T-helper 1 cell (primary cell): ENCODE data around the gene FAM177A1.
A peak's percentile ranks its signal among the peaks of the same experiment; 100 is the strongest.
"Not testable (repeated sequence)": the region's sequence is repeated elsewhere in the genome, so short reads cannot be mapped to it uniquely, and the experiment has no call there.

ENCODE experiments used
- DNase-seq, 5 donors: peaks; one replicate each; pipeline ENCODE4 v3.0.0-alpha.2; 2012 to 2020
- total RNA-seq, 4 donors: gene quantifications; one replicate each; lab custom pipeline; 2026; lab: John Stamatoyannopoulos, UW

Gene FAM177A1, protein sequence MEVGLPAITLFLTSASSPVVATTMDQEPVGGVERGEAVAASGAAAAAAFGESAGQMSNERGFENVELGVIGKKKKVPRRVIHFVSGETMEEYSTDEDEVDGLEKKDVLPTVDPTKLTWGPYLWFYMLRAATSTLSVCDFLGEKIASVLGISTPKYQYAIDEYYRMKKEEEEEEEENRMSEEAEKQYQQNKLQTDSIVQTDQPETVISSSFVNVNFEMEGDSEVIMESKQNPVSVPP
- 54.7 to 87.2 (median 74.4) reads per million in 4 donors for total RNA-seq

DNA sequence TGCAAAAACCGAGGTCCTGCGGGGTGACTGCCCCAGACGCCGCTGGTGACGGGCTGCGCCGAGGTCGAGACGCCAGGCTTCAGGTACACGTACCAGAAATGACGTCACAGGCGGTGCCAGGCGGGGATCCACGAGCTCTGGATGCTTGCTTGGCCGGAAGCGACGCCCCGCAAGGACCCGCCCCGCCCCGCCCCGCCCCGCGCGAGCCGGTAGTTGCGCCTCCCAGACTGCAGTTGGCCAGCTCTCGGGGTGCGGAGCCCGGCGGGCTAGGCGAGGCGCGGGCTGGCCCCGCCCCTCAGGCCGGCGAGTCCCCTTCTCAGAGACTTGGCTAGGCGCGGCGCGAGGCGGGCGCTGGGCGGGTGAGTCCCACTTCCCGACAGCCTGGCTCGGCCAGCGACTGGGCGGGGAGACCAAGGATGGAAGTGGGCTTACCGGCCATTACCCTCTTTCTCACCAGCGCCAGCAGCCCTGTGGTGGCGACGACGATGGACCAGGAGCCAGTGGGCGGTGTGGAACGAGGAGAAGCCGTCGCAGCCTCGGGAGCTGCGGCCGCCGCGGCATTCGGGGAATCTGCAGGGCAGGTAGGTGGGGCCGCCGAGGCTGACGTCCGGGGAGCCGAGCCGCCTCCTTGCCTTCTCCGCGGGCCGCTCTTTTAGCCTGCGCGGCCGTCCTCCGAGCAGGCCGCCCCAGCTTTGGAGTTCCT is at the start of gene FAM177A1:
Gene FAM177A1, plus strand, starts transcription at position 225 of the 703 bp plus-strand sequence. Its CDS starts 192 bp downstream, at position 417.
- DNase-seq, result peak; percentile 99 to 100 (median 100)

DNA sequence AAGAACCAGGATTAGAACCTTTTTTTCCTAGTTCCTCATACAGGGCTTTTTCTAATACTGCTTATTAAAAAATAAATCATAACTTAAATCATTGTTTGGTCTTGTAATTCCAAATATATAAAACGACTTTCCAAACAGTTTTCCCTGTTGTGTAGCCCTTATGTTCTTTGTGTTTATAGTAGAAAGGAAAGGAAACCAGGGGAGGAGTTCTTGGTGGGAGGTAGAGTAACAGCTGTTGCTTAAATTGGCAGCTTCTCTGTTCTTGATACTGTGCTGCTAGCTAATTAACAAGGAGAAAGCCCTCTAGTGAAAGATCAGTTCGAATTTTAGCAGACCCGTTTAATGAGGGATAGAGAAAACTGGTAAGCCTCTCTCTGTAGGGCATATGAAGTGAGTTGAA is 48.3 kb upstream of the FAM177A1 start:
- DNase-seq, result no peak

DNA sequence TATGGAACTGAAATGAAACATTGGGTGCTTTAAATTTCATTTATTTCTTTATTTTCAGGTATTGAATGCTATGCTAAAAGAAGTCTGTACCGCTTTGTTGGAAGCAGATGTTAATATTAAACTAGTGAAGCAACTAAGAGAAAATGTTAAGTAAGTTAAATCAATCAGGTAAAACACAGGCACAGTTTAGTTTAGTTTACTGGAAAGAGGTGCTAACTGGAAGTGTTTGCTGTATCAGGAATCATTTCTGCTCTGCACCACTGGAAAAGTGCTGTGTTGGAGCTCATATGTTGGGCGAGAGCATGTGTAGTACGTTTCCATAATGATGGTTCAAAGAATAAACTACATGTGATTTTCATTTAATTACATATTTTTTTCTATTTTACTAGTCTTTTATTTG is 46.6 kb upstream of the FAM177A1 start:
- no peak for DNase-seq

DNA sequence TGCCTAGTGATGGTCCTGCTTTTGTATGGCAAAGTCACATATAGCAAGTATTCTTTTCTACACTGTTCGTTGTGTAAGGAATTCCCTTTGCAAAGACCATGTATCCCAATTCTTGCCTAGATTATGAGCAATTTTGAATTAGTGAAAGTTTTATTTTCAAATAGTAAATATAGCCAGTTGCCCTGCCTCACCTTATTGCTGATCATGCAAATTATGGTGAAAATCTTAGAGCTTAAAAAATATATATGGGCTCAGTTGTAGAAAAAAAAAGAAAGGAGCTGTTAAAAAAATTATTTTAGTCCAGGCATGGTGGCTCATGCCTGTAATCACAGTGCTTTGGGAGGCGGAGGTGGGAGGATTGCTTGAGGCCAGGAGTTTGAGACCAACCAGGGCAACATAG is 44.5 kb upstream of the FAM177A1 start:
- no peak for DNase-seq

DNA sequence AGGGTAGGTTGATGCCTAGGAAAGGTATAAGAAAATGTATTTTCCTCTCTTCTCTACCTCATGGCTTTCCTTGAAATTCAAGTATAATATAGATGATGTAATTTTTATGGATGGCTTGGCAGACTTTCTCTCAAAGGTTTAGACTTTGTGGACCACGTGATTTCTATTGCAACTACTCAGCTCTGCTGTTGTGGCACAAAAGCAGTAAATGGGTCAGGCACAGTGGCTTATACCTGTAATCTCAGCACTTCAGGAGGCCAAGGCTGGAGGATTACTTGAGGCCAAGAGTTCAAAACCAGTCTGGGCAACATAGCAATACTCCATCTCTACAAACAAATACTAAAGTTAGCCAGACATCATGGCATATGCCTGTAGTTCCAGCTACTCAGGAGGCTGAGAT is 41.2 kb upstream of the FAM177A1 start:
- no peak for DNase-seq

DNA sequence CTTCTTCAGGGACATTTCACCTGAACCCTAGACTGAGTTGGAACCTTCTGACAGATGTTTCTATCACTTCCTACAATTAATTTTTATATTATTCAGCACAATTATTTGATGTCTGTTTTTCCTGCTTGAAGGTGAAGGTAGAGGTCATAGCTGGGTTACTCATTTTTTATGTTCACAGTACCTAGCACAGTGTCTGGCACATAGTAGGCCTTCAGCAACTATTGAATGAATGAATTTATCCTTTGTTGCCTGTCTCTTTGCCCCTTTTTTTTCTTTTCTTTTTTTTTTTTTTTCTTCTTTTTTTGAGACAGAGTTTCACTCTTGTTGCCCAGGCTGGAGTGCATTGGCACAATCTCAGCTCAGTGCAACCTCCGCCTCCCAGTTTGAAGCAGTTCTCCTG is 29.5 kb upstream of the FAM177A1 start:
- no peak for DNase-seq

DNA sequence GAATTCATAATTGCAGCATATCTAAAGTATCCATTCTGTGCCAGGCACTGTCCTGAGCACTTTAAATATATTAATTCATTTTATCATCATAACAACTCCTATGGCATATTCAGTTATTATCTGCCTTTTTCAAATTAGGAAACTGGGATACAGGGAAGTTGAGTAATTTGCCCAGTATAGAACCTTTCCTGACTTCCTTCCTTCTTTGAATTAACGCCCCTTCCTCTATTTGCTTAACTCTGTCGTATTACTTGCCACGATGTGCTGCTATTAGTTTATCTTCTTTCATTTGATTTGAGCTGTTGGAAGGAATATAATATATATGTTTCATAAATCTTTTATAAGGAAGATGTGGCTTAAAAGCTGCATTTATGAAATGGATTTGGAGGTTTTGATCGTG is 25.4 kb upstream of the FAM177A1 start:
- DNase-seq, result no peak

DNA sequence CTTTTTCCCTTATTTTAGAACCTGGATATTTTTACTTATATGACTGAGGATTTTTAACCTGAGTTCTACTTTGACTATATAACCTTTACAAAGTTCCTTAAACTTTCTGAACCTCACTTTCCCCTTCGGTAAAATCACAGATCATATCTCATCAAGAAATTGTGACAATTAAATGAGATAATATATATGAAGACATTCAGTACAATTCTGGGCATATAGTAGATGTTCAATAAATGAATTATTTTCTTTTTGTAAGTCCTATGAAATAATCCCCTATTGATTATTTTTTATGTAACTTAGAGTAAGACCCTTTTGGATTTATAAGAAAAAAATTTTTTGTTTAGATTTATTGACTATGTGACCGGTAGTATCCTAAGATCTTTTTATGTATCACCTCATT is 17.6 kb upstream of the FAM177A1 start:
- DNase-seq, result no peak

DNA sequence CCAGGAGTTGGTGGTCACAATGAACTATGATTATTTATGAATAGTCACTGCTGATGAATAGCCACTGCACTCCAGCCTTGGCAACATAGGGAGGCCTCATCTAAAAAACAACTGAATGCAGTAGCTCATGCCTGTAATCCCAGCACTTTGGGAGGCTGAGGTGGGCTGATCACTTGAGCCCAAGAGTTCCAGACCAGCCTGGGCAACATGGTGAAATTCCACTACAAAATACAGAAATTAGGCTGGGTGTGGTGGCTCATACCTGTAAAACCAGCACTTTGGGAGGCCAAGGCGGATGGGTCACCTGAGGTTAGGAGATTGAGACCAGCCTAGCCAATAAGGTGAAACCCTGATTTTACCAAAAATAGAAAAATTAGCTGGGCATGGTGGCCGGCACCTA is 13.5 kb upstream of the FAM177A1 start:
- no peak for DNase-seq

DNA sequence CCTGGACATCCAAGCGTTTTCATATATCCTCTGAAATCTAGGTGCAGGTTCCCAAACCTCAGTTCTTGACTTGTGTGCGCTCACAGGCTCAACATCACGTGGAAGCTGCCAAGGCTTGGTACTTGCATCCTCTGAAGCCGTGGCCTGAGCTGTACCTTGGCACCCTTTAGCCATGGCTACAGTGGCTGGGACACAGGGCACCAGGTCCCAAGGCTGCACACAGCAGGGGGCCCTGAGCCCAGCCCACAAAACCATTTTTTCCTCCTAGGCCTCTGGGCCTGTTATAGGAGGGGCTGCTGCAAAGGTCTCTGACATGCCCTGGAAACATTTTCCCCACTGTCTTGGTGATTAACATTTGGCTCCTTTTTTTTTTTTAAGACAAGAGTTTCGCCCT is 11.6 kb upstream of the FAM177A1 start:
- no peak for DNase-seq

DNA sequence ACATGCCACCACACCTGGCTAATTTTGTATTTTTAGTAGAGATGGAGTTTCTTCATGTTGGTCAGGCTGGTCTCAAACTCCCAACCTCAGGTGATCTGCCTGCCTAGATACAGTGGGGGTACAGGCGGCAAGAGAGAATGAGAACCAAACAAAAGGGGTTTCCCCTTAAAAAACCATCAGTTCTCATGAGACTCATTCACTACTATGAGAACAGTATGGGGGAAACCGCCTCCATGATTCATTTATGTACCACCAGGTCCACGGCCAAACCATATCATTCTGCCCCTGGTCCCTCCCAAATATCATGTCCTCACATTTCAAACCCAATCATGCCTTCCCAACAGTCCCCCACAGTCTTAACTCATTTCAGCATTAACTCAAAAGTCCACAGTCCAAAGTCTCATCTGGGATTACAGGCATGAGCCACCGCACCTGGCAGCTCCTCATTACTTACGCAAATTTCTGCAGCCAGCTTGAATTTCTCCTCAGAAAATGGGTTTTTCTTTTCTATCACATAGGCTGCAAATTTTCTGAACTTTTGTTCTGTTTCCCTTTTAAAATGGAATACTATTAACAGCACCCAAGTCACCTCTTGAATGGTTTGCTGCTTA is 11.0 kb upstream of the FAM177A1 start:
- not testable (repeated sequence) for DNase-seq

DNA sequence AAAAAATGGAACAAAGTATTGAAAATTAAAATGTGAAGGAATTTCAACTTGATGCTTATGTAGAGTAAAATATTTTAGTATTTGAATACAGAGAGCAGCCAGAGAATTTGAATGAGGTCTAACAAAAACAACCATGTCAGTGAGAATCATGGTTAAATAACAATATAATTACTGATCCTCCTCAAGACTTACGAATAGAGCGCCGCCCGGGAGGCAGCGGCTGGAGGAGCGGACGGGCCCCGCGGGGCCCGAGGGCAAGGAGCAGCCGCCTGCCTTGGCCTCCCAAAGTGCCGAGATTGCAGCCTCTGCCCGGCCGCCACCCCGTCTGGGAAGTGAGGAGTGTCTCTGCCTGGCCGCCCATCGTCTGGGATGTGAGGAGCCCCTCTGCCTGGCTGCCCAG is 7.8 kb upstream of the FAM177A1 start:
- DNase-seq, result not testable (repeated sequence)

DNA sequence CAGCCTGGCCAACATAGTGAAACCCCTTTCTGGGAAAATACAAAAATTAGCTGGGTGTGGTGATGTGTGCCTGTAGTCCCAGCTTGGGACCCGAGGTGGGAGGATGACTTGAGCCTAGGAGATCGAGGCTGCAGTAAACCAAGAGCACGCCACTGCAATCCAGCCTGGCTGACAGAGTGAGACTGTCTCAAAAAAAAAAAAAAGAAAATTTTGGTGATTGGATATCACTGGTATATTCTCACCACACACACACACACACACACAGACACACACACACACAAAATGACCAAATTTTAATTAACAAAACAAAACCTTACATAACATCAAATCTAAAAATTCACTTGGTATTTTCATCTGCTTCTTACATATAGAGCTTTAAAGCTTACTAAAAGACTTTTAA is 3.4 kb upstream of the FAM177A1 start:
- DNase-seq, result no peak

DNA sequence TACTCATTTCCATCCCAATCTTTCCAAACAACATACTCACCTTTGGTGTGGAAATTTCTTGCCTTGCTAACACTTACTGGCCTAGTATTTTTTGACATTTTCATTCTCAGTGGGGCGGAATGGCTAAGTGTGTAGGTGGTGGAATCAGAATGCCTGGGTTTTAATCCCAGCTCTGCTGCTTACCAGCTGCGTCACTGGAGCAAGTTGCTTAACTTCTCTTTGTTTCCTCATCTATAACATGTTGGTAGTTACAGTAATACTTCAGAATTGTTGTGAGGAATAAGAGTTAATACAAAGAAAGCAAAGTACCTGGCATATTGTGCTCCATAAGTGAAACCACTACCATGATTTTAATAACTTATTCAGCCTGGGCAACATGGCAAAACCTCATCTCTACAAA is 3.0 kb upstream of the FAM177A1 start:
- DNase-seq, result no peak

DNA sequence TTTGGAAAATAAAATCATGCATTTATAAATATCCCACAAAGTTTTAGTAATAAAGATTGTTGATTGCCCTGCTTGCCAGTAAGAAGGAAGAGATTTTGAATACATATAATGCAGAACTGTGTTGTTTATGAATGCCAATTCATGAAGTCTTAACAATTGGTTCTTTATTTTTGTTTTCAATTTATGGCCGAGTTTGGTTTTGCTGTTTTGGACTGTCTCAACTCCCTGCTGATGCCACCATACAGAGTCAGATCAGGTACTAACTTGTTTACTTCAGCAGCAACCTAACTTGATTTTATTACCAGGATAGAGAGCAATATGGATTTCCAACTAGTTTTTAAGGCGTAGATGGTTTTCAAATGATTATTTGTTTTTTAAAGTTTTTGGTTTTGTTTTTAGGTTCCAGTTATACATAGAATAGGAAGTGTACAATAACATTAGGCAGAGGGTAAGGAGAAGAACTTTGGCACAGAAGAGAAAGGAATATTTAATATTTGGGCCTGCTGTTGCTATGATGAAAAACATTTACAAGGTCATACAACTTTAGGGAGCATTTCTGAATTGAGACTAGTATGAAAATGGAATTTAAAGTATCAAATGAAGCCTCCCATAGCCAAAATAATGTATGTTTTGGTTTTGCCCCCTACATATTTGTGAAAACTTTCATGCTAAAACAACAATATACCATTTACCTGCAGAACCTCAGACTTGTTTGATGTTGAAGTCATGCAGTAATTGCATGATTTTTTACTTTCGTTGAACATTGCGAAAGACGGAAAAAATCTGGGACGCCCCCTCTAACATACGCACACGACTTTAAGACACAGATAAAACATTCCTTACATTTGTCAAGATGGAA is 904 bp upstream of the FAM177A1 start:
- no peak for DNase-seq

DNA sequence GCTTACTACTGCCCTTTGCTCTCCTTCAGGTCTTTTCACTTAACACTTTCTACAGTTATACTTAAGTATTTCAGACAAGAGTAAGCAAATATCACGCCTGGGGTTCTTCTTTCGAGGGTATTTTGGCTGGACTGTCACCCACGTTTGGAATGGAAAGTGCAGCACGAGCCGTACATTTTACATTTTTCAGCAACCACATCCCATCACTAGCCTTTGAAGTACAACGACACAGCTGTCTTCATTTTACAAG is 349 bp upstream of the FAM177A1 start:
- DNase-seq, result no peak

DNA sequence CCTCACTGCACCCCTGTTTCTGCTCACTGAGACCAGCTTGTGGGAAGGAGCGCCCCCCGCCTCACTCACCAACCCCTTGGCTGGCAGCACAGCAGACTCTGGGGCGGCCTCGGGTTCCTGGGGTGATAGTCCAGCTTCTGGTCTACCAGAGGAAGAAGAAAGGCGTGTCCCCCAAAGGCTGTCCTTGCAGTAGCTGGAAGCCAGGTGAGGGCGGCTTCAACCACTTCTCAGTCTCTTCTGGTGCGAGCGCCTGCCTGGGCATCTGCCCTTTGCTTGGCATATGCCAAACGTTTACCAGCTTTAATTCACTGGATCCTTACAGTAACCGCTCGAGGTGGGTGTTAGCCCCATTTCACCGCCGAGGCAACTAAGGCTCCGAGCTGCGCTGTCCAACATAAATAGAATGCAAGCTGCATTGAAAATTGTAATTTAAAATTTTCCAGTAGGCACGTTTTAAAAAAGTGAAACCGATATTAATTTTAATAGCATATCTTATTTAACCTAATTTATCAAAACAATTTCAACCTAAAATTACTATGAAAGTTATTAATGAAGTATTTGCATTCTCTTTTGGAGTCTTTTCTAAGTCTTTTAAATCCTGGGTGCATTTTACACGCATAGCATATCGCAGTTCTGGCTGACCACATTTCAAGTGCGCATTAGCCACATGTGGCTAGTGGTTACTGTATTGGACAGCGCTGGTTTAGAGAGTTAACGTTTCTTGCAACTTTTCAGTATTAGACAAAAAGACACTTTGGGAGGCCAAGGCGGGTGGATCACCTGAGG is 872 bp downstream of the FAM177A1 start:
- DNase-seq, result no peak

DNA sequence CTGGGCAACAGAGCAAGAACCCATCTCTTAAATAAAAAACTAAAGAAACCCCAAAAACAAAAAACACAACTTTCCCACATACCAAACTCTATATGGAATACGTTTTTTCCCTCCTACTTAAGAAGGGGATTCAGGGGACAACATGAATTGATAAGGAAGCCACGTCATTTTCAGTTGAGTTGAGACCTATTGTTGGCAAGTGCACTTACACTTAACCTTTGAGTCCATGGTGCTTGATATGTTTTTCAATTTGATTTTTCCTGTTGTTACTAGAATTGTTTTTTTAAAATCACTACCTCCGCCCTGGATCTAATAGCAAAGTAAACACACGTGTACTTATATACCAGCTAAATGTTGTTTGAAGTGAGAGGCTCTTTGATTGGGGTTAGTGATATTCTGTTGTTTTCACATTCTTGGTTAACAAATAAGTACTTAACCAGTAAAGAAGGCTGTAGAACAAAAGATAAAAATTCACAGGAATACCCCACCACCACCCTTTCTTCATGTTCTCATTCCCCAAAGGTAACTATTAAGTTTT is 2.0 kb downstream of the FAM177A1 start:
- no peak for DNase-seq

DNA sequence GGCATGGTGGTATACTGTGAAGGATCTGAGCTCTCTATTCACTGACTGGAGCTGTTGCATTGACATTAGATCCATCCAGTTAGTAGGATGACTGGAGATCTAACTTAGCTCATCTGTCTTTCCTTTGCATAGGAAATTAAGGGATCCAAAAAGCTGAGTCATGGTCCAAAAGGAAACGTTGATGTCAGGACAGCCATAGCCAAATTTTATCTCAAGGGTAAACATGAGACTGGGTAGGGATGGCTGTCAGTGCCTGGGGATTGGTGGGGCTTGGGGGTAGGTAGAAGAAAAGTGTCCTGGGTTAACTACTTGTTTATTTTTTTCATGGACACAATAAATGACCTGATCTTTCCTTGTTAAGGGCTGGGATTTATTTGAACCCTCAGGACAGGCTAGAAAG is 4.6 kb downstream of the FAM177A1 start:
- DNase-seq, result no peak

DNA sequence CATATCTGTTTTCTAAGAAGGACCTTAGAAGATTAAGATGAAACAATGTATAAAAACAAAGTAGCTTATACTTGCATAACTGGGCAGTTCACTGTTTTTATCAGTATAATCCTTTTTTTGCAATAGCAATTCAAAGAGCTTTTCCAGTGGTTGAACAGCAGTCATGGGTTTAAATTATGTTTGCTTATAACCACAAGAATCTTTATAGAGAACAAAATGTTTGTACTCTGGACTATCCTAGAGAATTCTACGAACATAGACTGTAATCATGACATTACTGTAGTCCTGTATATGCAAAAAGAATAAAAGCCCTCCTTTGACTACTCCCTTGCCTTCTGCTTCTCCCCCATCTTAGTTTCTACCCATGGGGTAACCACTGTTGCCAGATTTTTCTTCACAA is 5.7 kb downstream of the FAM177A1 start:
- no peak for DNase-seq

DNA sequence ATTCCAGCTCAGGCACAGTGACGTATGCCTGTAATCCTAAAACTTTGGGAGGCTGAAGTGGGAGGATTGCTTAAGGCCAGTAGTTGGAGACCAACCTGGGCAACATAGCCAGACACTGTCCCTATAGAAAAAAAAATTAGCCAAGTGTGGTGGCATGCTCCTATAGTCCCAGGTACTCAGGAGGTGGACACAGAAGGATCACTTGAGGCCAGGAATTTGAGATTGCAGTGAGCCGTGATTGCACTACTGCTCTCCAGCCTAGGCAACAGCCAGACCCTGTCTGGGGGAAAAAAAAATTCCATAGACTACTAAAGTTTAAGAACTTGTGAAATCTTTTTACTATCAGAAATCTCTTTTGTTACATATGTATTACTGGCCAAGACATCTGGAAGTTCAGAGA is 6.6 kb downstream of the FAM177A1 start:
- DNase-seq, result no peak

DNA sequence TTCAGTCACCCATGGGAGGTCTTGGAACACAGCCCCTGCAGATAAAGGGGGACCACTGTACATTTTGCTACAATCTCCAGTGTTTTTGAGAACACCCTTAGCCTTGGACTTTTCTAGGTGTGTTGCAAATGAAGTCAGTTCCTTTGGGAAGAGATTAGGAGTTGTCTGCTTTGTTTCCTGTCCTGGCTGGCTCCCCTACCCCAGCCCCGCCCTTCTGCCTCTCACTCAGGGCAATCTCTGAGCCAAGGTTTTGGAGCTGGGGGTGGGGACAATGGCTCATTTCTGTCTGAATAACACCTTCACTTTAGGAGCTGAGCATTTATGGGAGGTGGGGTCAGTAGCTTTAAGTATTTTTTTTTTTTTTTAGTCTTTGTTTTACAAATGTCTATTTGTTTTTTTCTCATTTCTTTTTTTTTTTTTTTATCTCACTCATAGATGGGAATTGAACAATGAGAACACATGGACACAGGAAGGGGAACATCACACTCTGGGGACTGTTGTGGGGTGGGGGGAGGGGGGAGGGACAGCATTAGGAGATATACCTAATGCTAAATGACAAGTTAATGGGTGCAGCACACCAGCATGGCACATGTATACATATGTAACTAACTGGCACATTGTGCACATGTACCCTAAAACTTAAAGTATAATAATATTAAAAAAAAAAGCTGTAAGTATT is 15.2 kb downstream of the FAM177A1 start:
- not testable (repeated sequence) for DNase-seq
